T-helper 2 cell treated with Interferon-gamma antibody and Interleukin-4, amounts not matched to agents 100 ng/mL and 5 ng/mL, for 36 hours (primary cell): Measurements from ENCODE around the gene CA4. TPM values are rescaled to one million over a fixed set of nuclear protein-coding genes. Genes with fewer than 3 reads are reported as not detected.
"Not testable (repeated sequence)": the region's sequence is repeated elsewhere in the genome, so short reads cannot be mapped to it uniquely, and the experiment has no call there.

ENCODE experiments used
- intact Hi-C: fragments of 100-400 bp; cut with micrococcal nuclease; formaldehyde crosslinking; loops from one replicate; pipeline ENCODE4 v1.15.1; 2023
- total RNA-seq: library from RNA; stranded (reverse); gene quantifications from 2 replicates; pipeline ENCODE4 v1.2.3, GENCODE V29; 2022

Gene CA4
- total RNA-seq, 1 donor from 2014 or later = not detected

GRCh38 chr17:60170835-60171752 is 21.3 kb downstream of the CA4 start:
- intact Hi-C loops = no loop called here

GRCh38 chr17:60171753-60172079 is 21.9 kb downstream of the CA4 start:
- intact Hi-C loops = no loop called here

GRCh38 chr17:60173304-60173819 is 23.6 kb downstream of the CA4 start:
- intact Hi-C loops = no loop called here

GRCh38 chr17:60174035-60174434 is 24.3 kb downstream of the CA4 start:
- intact Hi-C loops = no loop called here

- intact Hi-C loops = not testable (repeated sequence)
Observed at GRCh38 chr17:60174767-60175166, 25.0 kb downstream of the CA4 start.

GRCh38 chr17:60176763-60177162 is 27.0 kb downstream of the CA4 start:
- intact Hi-C loops = not testable (repeated sequence)

- intact Hi-C loops = not testable (repeated sequence)
Observed at GRCh38 chr17:60178180-60178579, 28.4 kb downstream of the CA4 start.

- intact Hi-C loops = not testable (repeated sequence)
Observed at GRCh38 chr17:60180380-60180779, 30.6 kb downstream of the CA4 start.

GRCh38 chr17:60186372-60186771 is 36.6 kb downstream of the CA4 start:
- intact Hi-C loops = not testable (repeated sequence)

- intact Hi-C loops = not testable (repeated sequence)
Observed at GRCh38 chr17:60186846-60187745, 37.3 kb downstream of the CA4 start.

- intact Hi-C loops = no loop called here
Observed at GRCh38 chr17:60188759-60189158, 39.0 kb downstream of the CA4 start.

GRCh38 chr17:60190032-60190431 is 40.3 kb downstream of the CA4 start:
- intact Hi-C loops = not testable (repeated sequence)

- intact Hi-C loops = not testable (repeated sequence)
Observed at GRCh38 chr17:60193032-60193431, 43.3 kb downstream of the CA4 start.

GRCh38 chr17:60193482-60193881 is 43.7 kb downstream of the CA4 start:
- intact Hi-C loops = no loop called here

GRCh38 chr17:60194141-60194540 is 44.4 kb downstream of the CA4 start:
- intact Hi-C loops = not testable (repeated sequence)

GRCh38 chr17:60198630-60199029 is 48.9 kb downstream of the CA4 start:
- intact Hi-C loops = not testable (repeated sequence)

- intact Hi-C loops = not testable (repeated sequence)
Observed at GRCh38 chr17:60205782-60206181, 56.0 kb downstream of the CA4 start.

GRCh38 chr17:60208302-60208701 is 58.5 kb downstream of the CA4 start:
- intact Hi-C loops = not testable (repeated sequence)
